GM15510 (cell line): ENCODE data around the gene PCDHGA9.
"Not testable (repeated sequence)": the region's sequence is repeated elsewhere in the genome, so short reads cannot be mapped to it uniquely, and the experiment has no call there.

Experiments
- POLR2A ChIP-seq: IDR thresholded peaks from 3 replicates; pipeline ENCODE4 v1.6.1; 2011; ENCODE audit warnings: borderline replicate concordance; ENCODE audit not compliant: insufficient read length; ENCODE audit errors: extremely low read depth

Gene PCDHGA9

DNA sequence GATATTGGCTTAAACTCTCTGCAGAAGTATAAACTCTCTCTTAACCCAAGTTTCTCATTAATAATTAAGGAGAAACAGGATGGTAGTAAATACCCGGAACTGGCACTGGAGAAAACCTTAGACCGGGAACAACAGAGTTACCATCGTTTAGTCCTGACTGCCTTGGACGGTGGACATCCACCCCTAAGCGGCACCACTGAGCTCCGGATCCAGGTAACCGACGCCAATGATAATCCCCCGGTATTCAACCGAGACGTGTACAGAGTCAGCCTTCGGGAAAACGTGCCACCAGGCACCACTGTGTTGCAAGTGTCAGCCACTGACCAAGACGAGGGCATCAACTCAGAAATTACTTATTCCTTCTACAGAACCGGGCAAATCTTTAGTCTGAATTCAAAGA lies 4.0 kb upstream of the PCDHGA9 start:
- TF ChIP-seq POLR2A = no peak

DNA sequence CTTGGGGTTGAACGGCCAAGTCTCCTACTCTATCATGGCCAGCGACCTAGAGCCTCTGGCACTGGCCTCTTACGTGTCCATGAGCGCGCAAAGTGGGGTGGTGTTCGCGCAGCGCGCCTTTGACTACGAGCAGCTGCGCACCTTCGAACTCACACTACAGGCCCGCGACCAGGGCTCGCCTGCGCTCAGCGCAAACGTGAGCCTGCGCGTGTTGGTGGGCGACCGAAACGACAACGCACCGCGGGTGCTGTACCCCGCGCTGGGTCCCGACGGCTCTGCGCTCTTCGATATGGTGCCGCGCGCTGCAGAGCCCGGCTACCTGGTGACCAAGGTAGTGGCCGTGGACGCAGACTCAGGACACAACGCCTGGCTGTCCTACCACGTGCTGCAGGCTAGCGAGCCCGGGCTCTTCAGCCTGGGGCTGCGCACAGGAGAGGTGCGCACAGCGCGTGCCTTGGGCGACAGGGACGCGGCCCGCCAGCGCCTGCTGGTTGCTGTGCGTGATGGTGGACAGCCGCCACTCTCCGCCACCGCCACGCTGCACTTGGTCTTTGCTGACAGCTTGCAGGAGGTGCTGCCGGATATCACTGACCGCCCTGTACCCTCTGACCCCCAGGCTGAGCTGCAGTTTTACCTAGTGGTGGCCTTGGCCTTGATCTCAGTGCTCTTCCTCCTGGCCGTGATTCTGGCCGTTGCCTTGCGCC lies 2.9 kb upstream of the PCDHGA9 start:
- TF ChIP-seq POLR2A = no peak

DNA sequence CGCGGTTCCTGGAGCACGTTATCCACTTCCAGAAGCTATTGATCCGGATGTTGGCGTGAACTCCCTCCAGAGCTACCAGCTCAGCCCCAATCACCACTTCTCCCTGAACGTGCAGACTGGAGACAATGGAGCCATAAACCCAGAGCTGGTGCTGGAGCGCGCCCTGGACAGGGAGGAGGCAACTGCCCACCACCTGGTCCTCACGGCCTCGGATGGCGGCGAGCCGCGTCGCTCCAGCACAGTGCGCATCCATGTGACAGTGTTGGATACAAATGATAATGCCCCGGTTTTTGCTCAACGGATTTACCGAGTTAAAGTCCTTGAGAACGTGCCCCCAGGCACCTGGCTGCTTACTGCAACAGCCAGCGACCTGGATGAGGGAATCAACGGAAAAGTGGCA lies 809 bp downstream of the PCDHGA9 start:
- TF ChIP-seq POLR2A = no peak

DNA sequence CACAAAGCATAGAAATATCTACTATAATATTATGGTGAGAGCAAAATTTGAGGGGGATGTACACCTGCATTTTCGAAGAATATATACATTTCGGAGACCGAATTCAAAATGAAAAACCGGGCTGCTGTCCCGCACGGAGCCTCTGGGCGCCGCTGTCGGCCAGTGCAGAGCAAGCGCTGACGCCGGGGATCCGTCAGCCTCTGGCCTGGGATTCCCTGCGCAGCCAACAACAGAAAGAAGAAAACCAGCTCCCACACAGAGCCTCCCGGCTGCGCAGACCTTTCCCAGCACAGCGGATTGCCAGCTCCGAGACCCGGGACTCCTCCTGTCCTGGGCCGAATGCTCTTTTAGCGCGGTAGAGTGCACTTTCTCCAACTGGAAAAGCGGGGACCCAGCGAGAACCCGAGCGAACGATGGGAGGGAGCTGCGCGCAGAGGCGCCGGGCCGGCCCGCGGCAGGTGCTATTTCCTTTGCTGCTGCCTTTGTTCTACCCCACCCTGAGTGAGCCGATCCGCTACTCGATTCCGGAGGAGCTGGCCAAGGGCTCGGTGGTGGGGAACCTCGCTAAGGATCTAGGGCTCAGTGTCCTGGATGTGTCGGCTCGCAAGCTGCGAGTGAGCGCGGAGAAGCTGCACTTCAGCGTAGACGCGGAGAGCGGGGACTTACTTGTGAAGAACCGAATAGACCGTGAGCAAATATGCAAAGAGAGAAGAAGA lies 5.4 kb downstream of the PCDHGA9 start, which contains the start of gene PCDHGB6:
Gene PCDHGB6 (plus strand): TSS at position 232 of the 716 bp plus-strand sequence. CDS start 182 bp downstream, at position 414.
- not testable (repeated sequence) for TF ChIP-seq POLR2A

DNA sequence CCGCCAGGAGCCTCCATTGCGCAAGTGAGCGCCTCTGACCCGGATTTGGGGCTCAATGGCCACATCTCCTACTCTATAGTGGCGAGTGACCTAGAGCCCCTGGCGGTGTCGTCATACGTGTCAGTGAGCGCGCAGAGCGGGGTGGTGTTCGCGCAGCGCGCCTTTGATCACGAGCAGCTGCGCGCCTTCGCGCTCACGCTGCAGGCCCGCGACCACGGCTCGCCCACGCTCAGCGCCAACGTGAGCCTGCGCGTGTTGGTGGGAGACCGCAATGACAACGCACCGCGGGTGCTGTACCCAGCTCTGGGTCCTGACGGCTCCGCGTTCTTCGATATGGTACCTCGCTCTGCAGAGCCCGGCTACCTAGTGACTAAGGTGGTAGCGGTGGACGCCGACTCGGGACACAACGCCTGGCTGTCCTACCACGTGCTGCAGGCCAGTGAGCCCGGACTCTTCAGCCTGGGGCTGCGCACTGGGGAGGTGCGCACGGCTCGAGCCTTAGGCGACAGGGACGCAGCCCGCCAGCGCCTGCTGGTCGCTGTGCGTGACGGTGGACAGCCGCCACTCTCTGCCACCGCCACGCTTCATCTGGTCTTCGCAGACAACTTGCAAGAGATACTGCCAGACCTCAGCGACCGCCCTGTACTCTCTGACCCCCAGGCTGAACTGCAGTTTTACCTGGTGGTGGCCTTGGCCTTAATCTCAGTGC lies 7.2 kb downstream of the PCDHGA9 start:
- TF ChIP-seq POLR2A = no peak

DNA sequence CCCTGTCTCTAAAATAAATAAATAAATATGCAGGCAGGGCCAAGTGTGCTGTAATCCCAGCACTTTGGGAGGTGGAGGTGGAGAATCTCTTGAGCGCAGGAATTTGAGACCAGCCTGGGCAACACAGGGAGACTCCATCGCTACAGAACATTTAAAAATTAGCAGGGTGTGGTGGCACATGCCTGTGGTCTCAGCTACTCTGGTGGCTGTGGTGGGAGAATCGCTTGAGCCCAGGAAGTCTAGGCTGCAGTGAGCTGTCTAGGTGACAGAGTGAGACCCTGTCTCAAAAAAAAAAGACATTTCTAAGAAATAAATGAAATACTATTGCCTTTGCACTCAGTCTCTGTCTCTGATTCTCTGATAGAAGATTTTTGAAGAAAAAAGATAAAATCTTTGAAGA lies 9.0 kb downstream of the PCDHGA9 start:
- TF ChIP-seq POLR2A = no peak

DNA sequence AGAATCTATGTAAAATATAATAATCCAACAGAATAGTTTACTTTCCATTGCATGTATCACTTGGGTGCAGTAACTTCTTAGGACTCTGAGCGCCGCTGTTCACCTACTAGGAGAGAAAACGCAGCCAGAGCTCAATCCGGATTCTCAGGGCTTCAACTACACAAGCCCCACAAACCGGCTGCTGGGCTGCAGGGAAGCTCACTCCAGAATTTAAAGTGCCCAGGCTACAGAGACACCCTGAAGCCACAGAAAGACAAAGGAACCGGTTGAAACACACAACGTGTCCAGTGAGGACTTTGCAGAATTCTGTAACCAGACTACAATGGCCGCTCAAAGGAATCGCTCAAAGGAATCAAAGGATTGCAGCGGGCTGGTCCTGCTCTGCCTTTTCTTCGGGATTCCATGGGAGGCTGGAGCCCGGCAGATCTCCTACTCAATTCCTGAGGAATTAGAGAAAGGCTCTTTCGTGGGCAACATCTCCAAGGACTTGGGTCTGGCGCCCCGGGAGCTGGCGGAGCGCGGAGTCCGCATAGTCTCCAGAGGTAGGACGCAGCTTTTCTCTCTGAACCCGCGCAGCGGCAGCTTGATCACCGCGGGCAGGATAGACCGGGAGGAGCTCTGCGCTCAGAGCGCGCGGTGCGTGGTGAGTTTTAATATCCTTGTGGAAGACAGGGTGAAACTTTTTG lies 10.4 kb downstream of the PCDHGA9 start, which contains the start of gene PCDHGA10:
Gene PCDHGA10 (plus strand): TSS at position 134 of the 686 bp plus-strand sequence. CDS start 189 bp downstream, at position 323.
- no peak for TF ChIP-seq POLR2A

DNA sequence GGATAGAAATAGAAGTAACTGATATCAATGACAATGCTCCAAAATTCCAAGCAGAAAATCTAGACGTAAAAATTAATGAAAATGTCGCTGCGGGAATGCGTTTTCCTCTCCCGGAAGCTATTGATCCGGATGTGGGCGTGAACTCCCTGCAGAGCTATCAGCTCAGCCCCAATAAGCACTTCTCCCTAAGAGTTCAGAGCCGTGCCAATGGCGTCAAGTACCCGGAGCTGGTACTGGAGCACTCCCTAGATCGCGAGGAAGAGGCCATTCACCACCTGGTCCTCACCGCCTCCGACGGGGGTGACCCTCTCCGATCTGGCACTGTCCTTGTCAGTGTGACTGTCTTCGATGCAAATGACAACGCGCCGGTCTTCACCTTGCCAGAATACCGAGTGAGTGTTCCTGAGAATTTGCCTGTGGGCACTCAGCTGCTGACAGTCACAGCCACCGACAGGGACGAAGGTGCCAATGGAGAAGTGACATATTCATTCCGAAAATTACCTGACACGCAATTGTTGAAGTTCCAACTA lies 11.0 kb downstream of the PCDHGA9 start:
- TF ChIP-seq POLR2A = no peak

DNA sequence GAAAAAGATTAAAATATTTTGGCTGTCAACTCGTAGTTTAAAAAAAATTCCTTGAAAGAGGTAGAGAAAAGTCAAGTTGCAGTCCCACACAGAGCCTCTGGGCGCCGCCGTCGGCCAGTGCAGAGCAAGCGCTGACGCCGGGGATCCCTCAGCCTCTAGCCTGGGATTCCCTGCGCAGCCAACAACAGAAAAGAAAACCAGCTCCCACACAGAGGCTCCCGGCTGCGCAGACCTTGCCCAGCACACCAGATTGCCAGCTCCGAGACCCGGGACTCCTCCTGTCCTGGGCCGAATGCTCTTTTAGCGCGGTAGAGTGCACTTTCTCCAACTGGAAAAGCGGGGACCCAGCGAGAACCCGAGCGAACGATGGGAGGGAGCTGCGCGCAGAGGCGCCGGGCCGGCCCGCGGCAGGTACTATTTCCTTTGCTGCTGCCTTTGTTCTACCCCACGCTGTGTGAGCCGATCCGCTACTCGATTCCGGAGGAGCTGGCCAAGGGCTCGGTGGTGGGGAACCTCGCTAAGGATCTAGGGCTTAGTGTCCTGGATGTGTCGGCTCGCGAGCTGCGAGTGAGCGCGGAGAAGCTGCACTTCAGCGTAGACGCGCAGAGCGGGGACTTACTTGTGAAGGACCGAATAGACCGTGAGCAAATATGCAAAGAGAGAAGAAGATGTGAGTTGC lies 15.1 kb downstream of the PCDHGA9 start, which contains the start of gene PCDHGB7:
Gene PCDHGB7 (plus strand): TSS at position 184 of the 679 bp plus-strand sequence. CDS start 183 bp downstream, at position 367.
- not testable (repeated sequence) for TF ChIP-seq POLR2A

DNA sequence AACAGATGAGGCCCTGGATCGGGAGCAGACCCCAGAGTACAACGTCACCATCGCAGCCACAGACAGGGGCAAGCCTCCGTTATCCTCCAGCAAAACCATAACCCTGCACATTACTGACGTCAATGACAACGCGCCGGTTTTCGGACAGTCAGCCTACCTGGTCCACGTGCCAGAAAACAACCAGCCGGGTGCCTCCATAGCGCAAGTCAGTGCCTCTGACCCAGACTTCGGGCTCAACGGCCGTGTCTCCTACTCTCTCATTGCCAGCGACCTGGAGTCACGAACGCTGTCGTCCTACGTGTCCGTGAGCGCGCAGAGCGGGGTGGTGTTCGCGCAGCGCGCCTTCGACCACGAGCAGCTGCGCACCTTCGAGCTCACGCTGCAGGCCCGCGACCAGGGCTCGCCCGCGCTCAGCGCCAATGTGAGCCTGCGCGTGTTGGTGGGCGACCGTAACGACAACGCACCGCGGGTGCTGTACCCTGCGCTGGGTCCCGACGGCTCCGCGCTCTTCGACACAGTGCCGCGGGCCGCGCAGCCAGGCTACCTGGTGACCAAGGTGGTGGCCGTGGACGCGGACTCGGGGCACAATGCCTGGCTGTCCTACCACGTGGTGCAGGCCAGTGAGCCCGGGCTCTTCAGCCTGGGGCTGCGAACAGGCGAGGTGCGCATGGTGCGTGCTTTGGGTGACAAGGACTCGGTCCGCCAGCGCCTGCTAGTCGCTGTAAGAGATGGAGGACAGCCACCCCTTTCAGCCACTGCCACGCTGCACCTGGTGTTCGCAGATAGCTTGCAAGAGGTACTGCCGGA lies 16.7 kb downstream of the PCDHGA9 start:
- no peak for TF ChIP-seq POLR2A

DNA sequence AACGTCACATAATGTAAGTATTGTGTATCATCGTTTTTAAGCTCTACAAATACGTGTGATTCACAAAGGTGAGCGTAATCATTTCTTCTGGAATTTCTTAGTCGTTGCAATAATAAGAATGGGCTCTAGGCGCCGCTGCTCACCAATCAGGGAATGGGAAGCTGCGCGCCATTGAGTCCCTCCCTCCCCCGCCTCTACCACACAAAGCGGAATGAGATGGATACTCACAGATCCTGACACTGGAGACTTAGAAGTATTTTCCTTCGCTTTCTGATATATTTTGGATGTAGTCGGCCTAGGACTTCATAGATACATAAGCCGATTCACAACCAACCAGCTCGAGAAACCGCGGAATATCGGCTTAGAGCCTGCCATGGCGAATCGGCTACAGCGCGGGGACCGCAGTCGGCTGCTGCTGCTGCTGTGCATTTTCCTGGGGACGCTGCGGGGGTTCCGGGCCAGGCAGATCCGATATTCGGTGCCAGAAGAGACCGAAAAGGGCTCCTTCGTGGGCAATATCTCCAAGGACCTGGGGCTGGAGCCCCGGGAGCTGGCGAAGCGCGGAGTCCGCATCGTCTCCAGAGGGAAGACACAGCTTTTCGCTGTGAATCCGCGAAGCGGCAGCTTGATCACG lies 18.4 kb downstream of the PCDHGA9 start, which contains the start of gene PCDHGA11:
Gene PCDHGA11 (plus strand): TSS at position 197 of the 634 bp plus-strand sequence. CDS start 177 bp downstream, at position 374.
- TF ChIP-seq POLR2A = no peak

DNA sequence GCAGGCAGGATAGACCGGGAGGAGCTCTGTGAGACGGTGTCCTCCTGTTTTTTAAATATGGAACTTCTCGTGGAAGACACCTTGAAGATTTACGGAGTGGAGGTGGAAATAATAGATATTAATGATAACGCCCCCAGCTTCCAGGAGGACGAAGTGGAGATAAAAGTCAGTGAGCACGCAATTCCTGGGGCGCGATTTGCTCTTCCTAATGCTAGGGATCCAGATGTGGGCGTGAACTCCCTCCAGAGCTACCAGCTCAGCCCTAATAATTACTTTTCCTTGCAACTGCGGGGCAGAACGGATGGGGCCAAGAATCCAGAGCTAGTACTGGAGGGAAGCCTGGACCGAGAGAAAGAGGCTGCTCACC lies 18.9 kb downstream of the PCDHGA9 start:
- TF ChIP-seq POLR2A = no peak

DNA sequence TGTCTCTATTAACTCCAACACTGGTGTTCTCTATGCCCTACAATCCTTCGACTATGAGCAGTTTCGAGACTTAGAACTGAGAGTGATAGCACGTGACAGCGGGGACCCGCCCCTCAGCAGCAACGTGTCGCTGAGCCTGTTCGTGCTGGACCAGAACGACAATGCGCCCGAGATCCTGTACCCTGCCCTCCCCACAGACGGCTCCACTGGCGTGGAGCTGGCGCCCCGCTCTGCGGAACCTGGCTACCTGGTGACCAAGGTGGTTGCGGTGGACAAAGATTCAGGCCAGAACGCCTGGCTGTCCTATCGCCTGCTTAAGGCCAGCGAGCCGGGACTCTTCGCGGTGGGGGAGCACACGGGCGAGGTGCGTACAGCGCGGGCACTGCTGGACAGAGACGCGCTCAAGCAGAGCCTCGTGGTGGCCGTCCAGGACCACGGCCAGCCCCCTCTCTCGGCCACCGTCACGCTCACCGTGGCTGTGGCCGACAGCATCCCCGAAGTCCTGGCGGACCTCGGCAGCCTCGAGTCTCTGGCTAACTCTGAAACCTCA lies 20.2 kb downstream of the PCDHGA9 start:
- no peak for TF ChIP-seq POLR2A
